Suprapubic skin (tissue), 3 donors: Measurements from ENCODE around the gene FTCDNL1.

ENCODE experiments used
- CTCF ChIP-seq, 2 donors: fragments of 200-600 bp in 1 of 2; fragments of 450-650 bp in 1 of 2; sonication (generic) in 1 of 2; IDR thresholded peaks; one replicate each; pipeline ENCODE4 v1.5.1; 2016 to 2019; ENCODE audit warnings: antibody characterized with exemption in 2 of 2, mild to moderate bottlenecking in 1 of 2, moderate library complexity in 1 of 2
- POLR2AphosphoS5 ChIP-seq, 3 donors: sonication (generic); formaldehyde crosslinking; IDR thresholded peaks; one replicate each; pipeline ENCODE4 v1.6.1; 2017; ENCODE audit warnings: antibody characterized with exemption in 3 of 3

DNA sequence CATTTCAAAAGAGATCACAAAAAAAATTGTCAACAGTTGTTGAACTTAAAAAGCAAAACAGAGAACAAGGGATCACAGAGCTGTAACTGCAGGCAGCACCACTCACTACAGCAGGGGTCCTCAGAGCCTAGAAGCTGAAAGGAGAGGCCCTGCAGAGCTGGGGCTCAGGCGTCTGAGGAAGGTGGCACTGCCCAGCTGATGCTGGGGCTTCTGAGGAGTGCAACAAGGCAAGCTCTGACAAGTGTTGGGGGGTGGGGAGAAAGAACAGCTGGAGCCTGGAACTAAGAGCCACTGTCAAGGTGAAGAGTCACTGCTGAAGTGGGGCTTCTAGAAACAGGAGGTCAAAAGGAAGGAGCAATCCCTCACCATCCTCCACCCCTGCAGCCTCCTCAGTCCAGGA, 46.2 kb downstream of the FTCDNL1 start:
- TF ChIP-seq POLR2AphosphoS5 (IDR thresholded peaks at IDR 0.05): no peak
- no peak for TF ChIP-seq CTCF (IDR thresholded peaks at IDR 0.05)
